GM12878 (cell line): ENCODE data around the gene IER3. TPM values are rescaled to one million over a fixed set of nuclear protein-coding genes. Genes with fewer than 3 reads are reported as not detected.

Experiments used
- ATAC-seq: fragments of 200-7000 bp; cut with Tn5 transposase; 3 replicates; pipeline ENCODE4 v1.9.1; 2020; ENCODE audit warnings: mild to moderate bottlenecking, moderate library complexity
- BruUV-seq: library from RNA; stranded (reverse); fragments of 400-500 nt; replicated peaks from 2 replicates; lab custom pipeline; 2021; lab: Mats Ljungman, UMichigan
- CTCF ChIA-PET: fragments of 300-600 bp; sonication (Branson Sonifier 250); formaldehyde crosslinking; extraction: SDS; loops from one replicate; lab custom pipeline; 2021; ENCODE audit warnings: inconsistent platforms; lab: Yijun Ruan, JAX
- POLR2A ChIA-PET: fragments of 350-600 bp; formaldehyde crosslinking; extraction: SDS; loops from one replicate; lab custom pipeline; 2021; ENCODE audit warnings: inconsistent platforms; lab: Charles Lee
- RAD21 ChIA-PET: fragments of 300-600 bp; sonication (Branson Sonifier 250); formaldehyde crosslinking; loops from one replicate; lab custom pipeline; 2023; ENCODE audit warnings: antibody characterized with exemption; ENCODE audit not compliant: unreplicated experiment; lab: Charles Lee
- SMC1A ChIA-PET: fragments of 300-600 bp; sonication (Branson Sonifier 250); formaldehyde crosslinking; loops from one replicate; lab custom pipeline; 2023; ENCODE audit not compliant: unreplicated experiment, uncharacterized antibody; lab: Charles Lee
- DNase-seq: peaks from one replicate; pipeline ENCODE4 v3.0.0-alpha.2; 2011; ENCODE audit warnings: low read depth, low spot score
- FAIRE-seq: peaks from 3 replicates; lab custom pipeline; 2011; peaks lifted over from hg19 to GRCh38; lab: Jason Lieb, UNC
- H2AFZ ChIP-seq: 2 replicates; pipeline ENCODE4 v1.6.0; 2011; ENCODE audit warnings: low read depth, low read length, control low read depth; ENCODE audit not compliant: control insufficient read depth
- H3K27ac ChIP-seq: 2 replicates; pipeline ENCODE4 v1.5.1; 2011; ENCODE audit warnings: control low read depth; ENCODE audit not compliant: control insufficient read depth, insufficient read depth
- H3K27me3 ChIP-seq, 2 experiments: replicated peaks in 1 of 2; 2 replicates each; pipeline versions ENCODE4 v1.6.0 to v1.6.1; 2011; ENCODE audit warnings: low read length in 1 of 2; ENCODE audit not compliant: control insufficient read depth in 2 of 2, insufficient read depth in 2 of 2
- H3K36me3 ChIP-seq, 2 experiments: 2 replicates each; pipeline ENCODE4 v1.5.1; 2011; ENCODE audit warnings: low read length in 1 of 2; ENCODE audit not compliant: control insufficient read depth in 2 of 2, insufficient read depth in 2 of 2
- H3K4me1 ChIP-seq: 2 replicates; pipeline ENCODE4 v1.6.1; 2011; ENCODE audit warnings: mild to moderate bottlenecking, low read length, moderate library complexity, mixed read lengths; ENCODE audit not compliant: control insufficient read depth, insufficient read depth
- H3K4me2 ChIP-seq: 2 replicates; pipeline ENCODE4 v1.6.0; 2011; ENCODE audit warnings: control low read depth; ENCODE audit not compliant: control insufficient read depth, insufficient read depth
- H3K4me3 ChIP-seq: fragments of 200-600 bp; sonication (generic); 2 replicates; pipeline ENCODE4 v1.5.1; 2016
- H3K79me2 ChIP-seq: 2 replicates; pipeline ENCODE4 v1.6.0; 2011; ENCODE audit warnings: low read length; ENCODE audit not compliant: control insufficient read depth, insufficient read depth
- H3K9ac ChIP-seq: 2 replicates; pipeline ENCODE4 v1.8.0; 2011; ENCODE audit warnings: low read length, control low read depth, mixed read lengths; ENCODE audit not compliant: control insufficient read depth, insufficient read depth
- H3K9me3 ChIP-seq: replicated peaks from 3 replicates; pipeline ENCODE4 v1.5.1; 2011; ENCODE audit warnings: mild to moderate bottlenecking, low read length; ENCODE audit not compliant: control insufficient read depth, insufficient read depth
- H4K20me1 ChIP-seq: 2 replicates; pipeline ENCODE4 v1.6.0; 2011; ENCODE audit not compliant: control insufficient read depth, insufficient read depth
- CREM ChIP-seq: IDR thresholded peaks from 2 replicates; pipeline ENCODE4 v1.6.1; 2014; ENCODE audit warnings: antibody characterized with exemption, low read depth
- EED ChIP-seq: sonication (generic); IDR thresholded peaks from 2 replicates; pipeline ENCODE4 v1.6.1; 2016; ENCODE audit warnings: antibody characterized with exemption, low read depth
- ETV6 ChIP-seq, 2 experiments: fragments of 450-650 bp in 1 of 2; IDR thresholded peaks in 1 of 2; conservative IDR thresholded peaks in 1 of 2; 2 replicates each; pipeline ENCODE4 v1.6.1; 2014; ENCODE audit warnings: antibody characterized with exemption in 1 of 2, borderline replicate concordance in 1 of 2, low read depth in 1 of 2, mild to moderate bottlenecking in 1 of 2, moderate library complexity in 1 of 2
- EZH2 ChIP-seq: IDR thresholded peaks from 2 replicates; pipeline ENCODE4 v1.6.1; 2012; ENCODE audit warnings: low read depth, mild to moderate bottlenecking, control low read depth, inconsistent platforms, low read length, borderline replicate concordance; ENCODE audit not compliant: control insufficient read depth
- IKZF2 ChIP-seq, 2 experiments: fragments of 450-650 bp; IDR thresholded peaks; 2 replicates each; pipeline ENCODE4 v1.6.1; 2017; ENCODE audit warnings: mild to moderate bottlenecking in 2 of 2, moderate library complexity in 2 of 2
- LARP7 ChIP-seq: fragments of 450-650 bp; IDR thresholded peaks from 2 replicates; pipeline ENCODE4 v1.6.1; 2017; ENCODE audit warnings: mild to moderate bottlenecking
- NFYB ChIP-seq: IDR thresholded peaks from 2 replicates; pipeline ENCODE4 v1.6.1; 2011; ENCODE audit warnings: low read depth, mild to moderate bottlenecking, low read length, improper control_type of control experiment, moderate library complexity; ENCODE audit not compliant: insufficient read depth
- NR2C1 ChIP-seq: fragments of 450-650 bp; IDR thresholded peaks from 2 replicates; pipeline ENCODE4 v1.6.1; 2017; ENCODE audit warnings: antibody characterized with exemption, mild to moderate bottlenecking, moderate library complexity
- PAX5 ChIP-seq: IDR thresholded peaks from 2 replicates; pipeline ENCODE4 v1.6.1; 2011; ENCODE audit warnings: low read depth, low read length, borderline replicate concordance
- POLR2A ChIP-seq: IDR thresholded peaks from 2 replicates; pipeline ENCODE4 v1.6.1; 2011; ENCODE audit warnings: low read depth, mild to moderate bottlenecking, low read length
- RCOR1 ChIP-seq: conservative IDR thresholded peaks from 2 replicates; pipeline ENCODE4 v1.6.1; 2012; ENCODE audit warnings: low read depth, low read length, improper control_type of control experiment
- RFX5 ChIP-seq: IDR thresholded peaks from 2 replicates; pipeline ENCODE4 v1.6.1; 2011; ENCODE audit warnings: low read depth, low read length, improper control_type of control experiment
- SMC3 ChIP-seq: IDR thresholded peaks from 2 replicates; pipeline ENCODE4 v1.6.1; 2011; ENCODE audit warnings: low read length, improper control_type of control experiment, borderline replicate concordance
- TCF12 ChIP-seq: IDR thresholded peaks from 2 replicates; pipeline ENCODE4 v1.6.1; 2011; ENCODE audit warnings: low read depth, mild to moderate bottlenecking, low read length
- YY1 ChIP-seq: IDR thresholded peaks from 2 replicates; pipeline ENCODE4 v1.6.1; 2011; ENCODE audit warnings: low read depth, mild to moderate bottlenecking, low read length
- ZNF384 ChIP-seq: IDR thresholded peaks from 2 replicates; pipeline ENCODE4 v1.6.1; 2012; ENCODE audit warnings: low read depth, mild to moderate bottlenecking, low read length, improper control_type of control experiment, borderline replicate concordance
- WGBS: methylation state at CpG from one replicate; pipeline ENCODE4 v1.1.6; 2016; ENCODE audit warnings: low lambda C conversion rate; ENCODE audit not compliant: insufficient replicate concordance, insufficient coverage; ENCODE audit errors: missing lambda C conversion rate; 5-methylcytosine and 5-hydroxymethylcytosine counted together
- in situ Hi-C: fragments of 300-500 bp; cut with MboI; formaldehyde crosslinking; loops from 9 replicates; pipeline ENCODE4 v1.14.3; 2018; ENCODE audit warnings: mixed read lengths
- intact Hi-C: fragments of 100-400 bp; cut with micrococcal nuclease; formaldehyde crosslinking; loops from one replicate; pipeline ENCODE4 v1.14.2; 2022; ENCODE audit not compliant: unreplicated experiment
- polyA plus RNA-seq, 11 experiments: library from polyadenylated mRNA; depleted of rRNA in 4 of 11; unstranded in 6 of 11; stranded (reverse) in 5 of 11; fragments of >200 nt; fragmentation: Nextera tagmentation in 4 of 11; fragmentation: Illumina TruSeq in 1 of 11; extraction: Ambion mirVana in 4 of 11; extraction: Trizol in 1 of 11; gene quantifications; 1 replicate in 1 of 11; 2 replicates in 10 of 11; pipeline versions ENCODE4 v1.2.1 to v1.2.3, GENCODE V29; 2011 to 2016; ENCODE audit warnings: inconsistent platforms in 2 of 11, missing spikeins in 2 of 11, low read depth in 1 of 11
- total RNA-seq, 4 experiments: library from RNA; depleted of rRNA in 3 of 4; stranded (reverse); fragments of >200 nt in 3 of 4; fragmentation: Illumina TruSeq in 1 of 4; extraction: Trizol in 1 of 4; gene quantifications; 2 replicates each; pipeline versions ENCODE4 v1.2.1 to v1.2.3, GENCODE V29; 2013 to 2021
- TF ChIP-seq, protein P1 (sequence below): IDR thresholded peaks from 2 replicates; pipeline ENCODE4 v1.6.1; 2011; ENCODE audit warnings: borderline replicate concordance, low read depth, mild to moderate bottlenecking, moderate library complexity, low read length; ENCODE audit not compliant: insufficient read depth, poor library complexity, severe bottlenecking
- TF ChIP-seq, protein P2 (sequence below): fragments of 450-650 bp; IDR thresholded peaks from 2 replicates; pipeline ENCODE4 v1.6.1; 2017; ENCODE audit warnings: low read depth, mild to moderate bottlenecking, moderate library complexity
- TF ChIP-seq, protein P3 (sequence below), 3 experiments: IDR thresholded peaks in 2 of 3; conservative IDR thresholded peaks in 1 of 3; 2 replicates each; pipeline ENCODE4 v1.5.1; 2011; ENCODE audit warnings: low read depth in 3 of 3, low read length in 3 of 3, mild to moderate bottlenecking in 3 of 3, control low read depth in 2 of 3, moderate library complexity in 2 of 3, inconsistent platforms in 1 of 3, mixed read lengths in 1 of 3; ENCODE audit not compliant: control insufficient read depth in 2 of 3, insufficient read depth in 1 of 3; ENCODE audit errors: extremely low read depth in 1 of 3

Gene IER3
- total and polyA plus RNA-seq, 10 of the 15 experiments (the other 5 are each of a cell fraction or from before 2014, with no cell fraction given) = 1.9 to 100 (median 32.3) TPM

DNA sequence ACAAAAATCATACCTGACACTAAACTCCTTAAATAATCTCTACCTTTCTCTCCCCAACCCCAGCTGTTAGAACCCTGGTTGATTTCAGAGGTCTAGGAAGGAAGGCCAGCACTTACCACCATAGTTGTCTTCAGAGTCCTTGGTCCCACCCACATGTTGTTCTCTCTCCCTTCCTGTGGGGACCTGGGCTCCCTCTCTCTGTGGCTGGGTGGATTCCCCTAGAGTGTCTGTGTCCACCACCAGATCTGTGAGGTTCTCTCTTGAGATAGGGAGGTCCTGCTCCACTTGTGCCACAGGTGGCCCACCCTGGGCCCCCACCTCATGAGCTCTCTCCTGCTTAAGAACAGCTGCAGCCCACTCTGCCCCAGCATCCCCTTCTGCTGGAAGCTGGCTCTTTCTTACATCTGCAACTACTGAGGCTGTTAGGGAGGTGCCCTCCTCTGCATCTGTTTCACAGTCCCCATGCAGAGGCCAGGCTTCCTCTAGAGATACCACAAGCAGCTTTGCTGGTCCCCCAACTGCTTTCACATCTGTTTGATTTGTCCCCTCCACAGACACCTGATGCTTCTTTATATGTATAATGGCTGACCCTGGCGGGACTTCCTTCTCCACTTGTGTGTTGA lies 32.5 kb downstream of the IER3 start:
- peak; percentile 79 for ATAC-seq
- peaks cover 13% of the 10 kb centered on the region for H3K79me2 ChIP-seq
- no peak overlapping the region; the same call in 1 of the 2 replicates for H3K9ac ChIP-seq
- H3K4me3 ChIP-seq = peak overlapping the region; percentile 0; the same call in 1 of the 2 replicates
- H2AFZ ChIP-seq = no peak overlapping the region
- DNase-seq = no peak
- no peaks in the 10 kb centered on the region for H3K27me3 ChIP-seq
- peaks cover 32% of the 10 kb centered on the region for H3K4me1 ChIP-seq
- peak overlapping the region; percentile 35 for H3K27ac ChIP-seq
- H3K9me3 ChIP-seq = no peaks in the 10 kb centered on the region
- no TSS peak for BruUV-seq
- RAD21 ChIA-PET = interaction anchor here (0.8 to 1.8 kb wide), 6 partner anchors 10 to 30 kb away, joined by 3 to 7 read pairs (median 4); partner anchors contain the start of gene NRM
- no peaks in the 10 kb centered on the region for H4K20me1 ChIP-seq
- CTCF ChIA-PET = interaction anchor here (0.7 to 2.8 kb wide), 6 partner anchors 10 to 98 kb away, joined by 3 to 18 read pairs (median 6); partner anchors contain the start of gene NRM
- FAIRE-seq = no peak
- SMC1A ChIA-PET = interaction anchor here (0.7 to 1.5 kb wide), 10 partner anchors 15 to 38 kb away, joined by 3 to 6 read pairs (median 4); partner anchors contain the start of gene NRM
- WGBS = 0% methylated on average over 1 of the region's 1 CpG
- POLR2A ChIA-PET = interaction anchor here (0.5 to 2.9 kb wide), 7 partner anchors 9 to 121 kb away, joined by 4 to 10 read pairs (median 6); partner anchors contain the start of gene NRM
- in situ Hi-C loops = no loop called here
- intact Hi-C loops = no loop called here
- H3K4me2 ChIP-seq = peak overlapping the region; percentile 45
- H3K36me3 ChIP-seq = peaks cover 7 to 11% of the 10 kb centered on the region in 2 experiments
- TF ChIP-seq NR2C1 (no peak), SMC3 (no peak), LARP7 (no peak), EZH2 (no peak), EED (no peak), RFX5 (no peak), IKZF2 (IDR thresholded peaks at IDR 0.05) (no peak), NFYB (no peak), CREM (0 out of 2 replicates have a peak, but pooled peaks have one; percentile 9), POLR2A (no peak), ZNF384 (no peak), YY1 (peak; percentile 46; the same call in 1 of the 2 replicates), TCF12 (no peak), ETV6 (conservative IDR thresholded peaks at IDR 0.05 in 1 of 2, IDR thresholded peaks at IDR 0.05 in 1 of 2; ENCODE audit: borderline replicate concordance in 1 of 2, low read depth in 1 of 2) (no peak), RCOR1 (no peak), PAX5 (no peak)
- TF ChIP-seq, protein P1, sequence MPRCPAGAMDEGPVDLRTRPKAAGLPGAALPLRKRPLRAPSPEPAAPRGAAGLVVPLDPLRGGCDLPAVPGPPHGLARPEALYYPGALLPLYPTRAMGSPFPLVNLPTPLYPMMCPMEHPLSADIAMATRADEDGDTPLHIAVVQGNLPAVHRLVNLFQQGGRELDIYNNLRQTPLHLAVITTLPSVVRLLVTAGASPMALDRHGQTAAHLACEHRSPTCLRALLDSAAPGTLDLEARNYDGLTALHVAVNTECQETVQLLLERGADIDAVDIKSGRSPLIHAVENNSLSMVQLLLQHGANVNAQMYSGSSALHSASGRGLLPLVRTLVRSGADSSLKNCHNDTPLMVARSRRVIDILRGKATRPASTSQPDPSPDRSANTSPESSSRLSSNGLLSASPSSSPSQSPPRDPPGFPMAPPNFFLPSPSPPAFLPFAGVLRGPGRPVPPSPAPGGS = peak; percentile 30
- TF ChIP-seq, protein P2, sequence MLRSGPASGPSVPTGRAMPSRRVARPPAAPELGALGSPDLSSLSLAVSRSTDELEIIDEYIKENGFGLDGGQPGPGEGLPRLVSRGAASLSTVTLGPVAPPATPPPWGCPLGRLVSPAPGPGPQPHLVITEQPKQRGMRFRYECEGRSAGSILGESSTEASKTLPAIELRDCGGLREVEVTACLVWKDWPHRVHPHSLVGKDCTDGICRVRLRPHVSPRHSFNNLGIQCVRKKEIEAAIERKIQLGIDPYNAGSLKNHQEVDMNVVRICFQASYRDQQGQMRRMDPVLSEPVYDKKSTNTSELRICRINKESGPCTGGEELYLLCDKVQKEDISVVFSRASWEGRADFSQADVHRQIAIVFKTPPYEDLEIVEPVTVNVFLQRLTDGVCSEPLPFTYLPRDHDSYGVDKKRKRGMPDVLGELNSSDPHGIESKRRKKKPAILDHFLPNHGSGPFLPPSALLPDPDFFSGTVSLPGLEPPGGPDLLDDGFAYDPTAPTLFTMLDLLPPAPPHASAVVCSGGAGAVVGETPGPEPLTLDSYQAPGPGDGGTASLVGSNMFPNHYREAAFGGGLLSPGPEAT = no peak
- TF ChIP-seq, protein P3, sequence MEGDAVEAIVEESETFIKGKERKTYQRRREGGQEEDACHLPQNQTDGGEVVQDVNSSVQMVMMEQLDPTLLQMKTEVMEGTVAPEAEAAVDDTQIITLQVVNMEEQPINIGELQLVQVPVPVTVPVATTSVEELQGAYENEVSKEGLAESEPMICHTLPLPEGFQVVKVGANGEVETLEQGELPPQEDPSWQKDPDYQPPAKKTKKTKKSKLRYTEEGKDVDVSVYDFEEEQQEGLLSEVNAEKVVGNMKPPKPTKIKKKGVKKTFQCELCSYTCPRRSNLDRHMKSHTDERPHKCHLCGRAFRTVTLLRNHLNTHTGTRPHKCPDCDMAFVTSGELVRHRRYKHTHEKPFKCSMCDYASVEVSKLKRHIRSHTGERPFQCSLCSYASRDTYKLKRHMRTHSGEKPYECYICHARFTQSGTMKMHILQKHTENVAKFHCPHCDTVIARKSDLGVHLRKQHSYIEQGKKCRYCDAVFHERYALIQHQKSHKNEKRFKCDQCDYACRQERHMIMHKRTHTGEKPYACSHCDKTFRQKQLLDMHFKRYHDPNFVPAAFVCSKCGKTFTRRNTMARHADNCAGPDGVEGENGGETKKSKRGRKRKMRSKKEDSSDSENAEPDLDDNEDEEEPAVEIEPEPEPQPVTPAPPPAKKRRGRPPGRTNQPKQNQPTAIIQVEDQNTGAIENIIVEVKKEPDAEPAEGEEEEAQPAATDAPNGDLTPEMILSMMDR (IDR thresholded peaks at IDR 0.05 in 2 of 3, conservative IDR thresholded peaks at IDR 0.05 in 1 of 3; ENCODE audit: control insufficient read depth in 2 of 3, extremely low read depth in 1 of 3, insufficient read depth in 1 of 3, low read depth in 3 of 3, low read length in 3 of 3) = 0 out of 6 replicates have a peak, but pooled peaks of 1 of the 3 experiments have one; percentile 9
